T-helper 22 cell (primary cell): Measurements from ENCODE around the gene SEC14L2.
"Not testable (repeated sequence)": the region's sequence is repeated elsewhere in the genome, so short reads cannot be mapped to it uniquely, and the experiment has no call there.

Experiments
- DNase-seq: peaks from one replicate; pipeline ENCODE4 v3.0.0-alpha.2; 2020; ENCODE audit warnings: low read depth

Gene SEC14L2

DNA sequence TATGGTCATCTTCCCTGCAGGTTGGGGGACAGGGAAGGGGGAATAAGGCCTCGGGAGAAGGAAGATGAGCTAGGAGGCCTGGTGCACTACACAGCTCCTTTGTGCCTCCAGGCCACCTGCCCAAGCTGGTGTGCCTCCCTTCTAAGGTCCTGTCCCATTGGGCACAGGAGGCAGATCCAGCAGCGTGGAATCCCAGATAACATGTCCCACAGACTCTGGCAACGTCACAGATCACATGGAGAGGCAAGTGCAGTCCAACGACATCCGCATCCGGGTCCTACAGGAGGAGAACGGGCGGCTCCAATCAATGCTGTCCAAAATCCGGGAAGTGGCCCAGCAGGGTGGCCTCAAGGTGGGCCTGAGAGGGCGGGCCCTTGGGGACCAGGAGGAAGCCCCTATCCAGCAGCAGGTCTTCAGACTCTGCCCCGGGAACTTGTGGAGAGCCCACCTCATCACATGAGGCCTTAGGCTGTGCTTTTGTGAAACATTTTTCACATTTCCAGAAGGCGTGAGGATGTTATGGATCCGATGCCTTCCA, 21.4 kb upstream of the SEC14L2 start:
- DNase-seq = no peak

DNA sequence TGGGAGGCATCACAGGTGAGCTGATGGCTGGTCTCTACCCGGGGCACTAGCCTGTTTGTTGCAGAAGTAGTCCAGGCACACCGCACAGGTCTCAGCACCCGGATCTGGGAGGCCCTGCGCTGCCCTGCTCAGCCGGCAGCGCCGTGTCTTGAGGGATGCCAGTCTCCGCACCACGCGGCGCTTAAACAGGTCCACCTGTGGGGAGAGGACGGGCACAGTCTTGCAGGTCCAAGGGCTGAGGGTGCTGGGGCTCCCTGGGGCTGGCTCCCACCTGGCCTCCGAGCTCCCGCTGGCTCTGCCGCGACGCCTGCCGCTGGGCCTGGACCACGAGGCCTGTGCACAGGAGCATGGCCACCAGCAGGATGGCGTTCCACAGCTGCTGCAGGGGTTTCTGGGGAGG, 16.8 kb upstream of the SEC14L2 start:
- DNase-seq = no peak

DNA sequence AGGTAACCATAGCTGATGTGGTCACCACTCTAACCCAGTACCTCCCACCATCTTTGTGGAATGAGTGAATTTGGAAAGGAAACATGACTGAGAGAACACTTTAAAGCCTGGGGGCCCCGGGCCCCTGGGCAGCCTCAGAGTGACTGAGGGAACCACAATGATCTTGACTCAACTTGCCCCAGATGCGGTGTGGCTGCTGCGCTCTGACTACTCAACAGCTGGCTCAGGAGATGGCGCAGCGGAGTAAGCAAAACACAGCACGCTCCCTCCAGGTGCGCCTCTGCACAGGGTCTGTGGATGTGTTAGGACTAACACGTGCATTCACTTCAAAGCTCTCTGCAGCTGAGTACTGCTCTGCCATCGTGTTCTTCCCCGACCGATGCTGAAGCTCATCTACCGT, 15.6 kb upstream of the SEC14L2 start:
- no peak for DNase-seq

DNA sequence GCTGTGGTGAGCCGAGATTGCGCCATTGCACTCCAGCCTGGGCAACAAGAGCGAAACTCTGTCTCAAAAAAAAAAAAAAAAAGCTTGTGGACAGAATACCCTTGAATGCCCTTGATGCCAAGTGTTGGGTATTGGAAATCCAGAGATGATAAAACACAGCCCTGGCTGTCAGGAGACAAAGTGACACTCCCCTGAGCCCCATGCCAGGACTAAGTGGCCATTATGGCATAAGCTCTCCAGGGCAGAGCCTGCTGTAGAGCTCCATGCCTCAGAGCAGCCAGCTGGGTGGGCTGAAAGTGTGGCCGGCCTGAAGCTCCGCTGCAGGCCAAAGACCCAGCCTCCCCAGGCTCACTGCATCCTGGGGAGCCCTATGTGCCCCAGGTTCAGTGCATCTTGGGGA, 14.5 kb upstream of the SEC14L2 start:
- no peak for DNase-seq

DNA sequence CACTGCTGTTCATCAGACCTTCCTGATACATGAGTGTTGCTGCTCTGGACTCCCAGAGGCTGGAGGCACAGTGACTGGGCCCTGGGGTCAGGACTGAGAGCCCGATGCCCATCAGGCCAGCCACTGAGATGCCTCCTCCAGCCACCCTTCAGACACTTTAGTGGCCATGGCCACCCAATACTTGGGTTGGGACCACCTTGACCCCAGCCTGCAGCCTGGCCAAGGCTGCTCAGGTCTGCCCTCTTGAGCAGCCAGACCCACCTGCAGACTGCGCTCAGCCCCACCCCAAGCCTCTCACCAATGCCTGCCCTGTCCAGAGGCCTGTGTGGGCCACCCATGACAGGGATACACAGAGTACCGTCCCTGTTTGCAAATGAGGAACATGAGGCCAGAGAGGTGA, 13.8 kb upstream of the SEC14L2 start:
- DNase-seq = no peak

DNA sequence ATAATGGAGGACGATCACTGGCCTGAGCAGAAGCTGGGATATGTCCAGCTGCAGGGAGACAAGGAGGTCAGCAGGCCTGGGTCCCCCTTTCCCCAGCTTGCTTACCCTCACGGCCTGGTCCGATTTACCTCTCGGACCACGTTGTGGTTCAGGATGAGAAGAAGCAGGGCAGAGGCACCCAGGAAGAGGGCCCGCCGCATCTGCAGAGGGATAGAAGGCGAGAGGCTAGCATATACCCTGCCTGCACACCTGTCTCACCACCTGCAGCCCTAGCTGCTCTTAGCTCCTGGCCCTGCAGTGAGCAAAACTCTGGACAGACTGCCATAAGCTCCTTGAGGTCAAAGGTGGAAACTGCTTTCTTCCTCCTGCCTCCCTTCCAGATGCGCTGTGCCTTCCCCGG, 10.9 kb upstream of the SEC14L2 start:
- DNase-seq = no peak

DNA sequence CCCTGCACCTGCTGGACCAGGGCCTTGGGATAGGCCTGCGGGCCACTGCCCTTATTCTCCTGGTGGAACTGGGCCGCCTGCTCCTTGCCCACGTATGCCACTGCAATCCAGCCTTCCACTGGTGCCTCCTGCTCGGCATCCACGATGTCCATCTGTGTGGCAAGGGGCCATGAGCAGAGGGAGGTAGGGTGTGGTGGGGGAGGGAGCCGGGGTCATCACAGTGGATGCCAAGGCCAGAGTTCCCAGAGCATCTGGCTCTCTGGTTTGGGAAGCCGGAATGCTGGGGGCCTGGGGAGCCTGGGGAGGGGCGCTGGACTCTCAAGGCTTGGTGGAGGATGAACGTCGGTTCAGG, 10.2 kb upstream of the SEC14L2 start:
- DNase-seq = no peak

DNA sequence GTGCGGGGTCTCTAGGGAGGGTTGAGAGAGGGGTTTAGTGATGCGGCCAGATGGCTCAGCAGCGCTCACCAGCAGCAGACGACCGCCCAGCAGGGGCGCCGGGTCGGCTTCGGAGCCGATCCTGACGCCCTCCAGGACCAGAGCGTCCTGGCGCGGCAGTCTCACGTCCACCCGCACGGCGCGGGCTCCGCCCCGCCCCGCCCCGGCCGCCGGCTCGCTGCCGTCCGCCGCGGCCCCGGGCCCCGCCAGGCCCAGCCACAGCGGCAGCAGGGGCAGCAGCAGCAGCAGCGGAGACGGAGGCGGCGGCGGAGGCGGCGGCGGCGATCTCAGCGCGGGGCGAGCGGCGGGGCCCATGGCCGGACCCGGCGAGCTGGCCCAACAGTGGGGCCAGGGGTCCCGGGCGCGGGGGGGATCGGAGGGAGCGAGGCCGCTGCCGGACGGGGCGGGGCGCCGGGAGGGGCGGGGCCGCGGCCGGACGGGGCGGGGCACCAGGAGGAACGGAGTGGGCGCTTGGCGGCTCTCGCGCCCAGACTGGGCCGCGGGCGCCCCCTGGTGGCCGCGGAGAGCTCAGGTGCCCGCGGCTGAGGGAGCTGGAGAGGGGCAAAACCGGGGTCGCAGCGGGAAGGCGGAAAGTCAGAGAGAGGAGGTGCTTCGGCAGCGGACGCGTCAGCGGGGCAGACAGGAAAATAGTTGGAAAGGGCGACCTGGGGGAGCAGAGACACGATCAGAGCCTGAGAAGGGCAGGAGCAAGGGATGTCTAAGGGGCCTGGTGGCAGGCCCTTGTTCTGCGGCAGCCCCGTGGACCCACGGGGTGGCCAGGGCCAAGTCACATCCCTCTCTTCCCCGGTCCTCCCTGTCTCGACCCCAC, 9.6 kb upstream of the SEC14L2 start, which contains the start of gene RNF215:
TSS of gene RNF215 (minus strand) at position 452 of the 868 bp plus-strand sequence. CDS start at position 354, 98 bp downstream.
- peak; percentile 56 for DNase-seq

DNA sequence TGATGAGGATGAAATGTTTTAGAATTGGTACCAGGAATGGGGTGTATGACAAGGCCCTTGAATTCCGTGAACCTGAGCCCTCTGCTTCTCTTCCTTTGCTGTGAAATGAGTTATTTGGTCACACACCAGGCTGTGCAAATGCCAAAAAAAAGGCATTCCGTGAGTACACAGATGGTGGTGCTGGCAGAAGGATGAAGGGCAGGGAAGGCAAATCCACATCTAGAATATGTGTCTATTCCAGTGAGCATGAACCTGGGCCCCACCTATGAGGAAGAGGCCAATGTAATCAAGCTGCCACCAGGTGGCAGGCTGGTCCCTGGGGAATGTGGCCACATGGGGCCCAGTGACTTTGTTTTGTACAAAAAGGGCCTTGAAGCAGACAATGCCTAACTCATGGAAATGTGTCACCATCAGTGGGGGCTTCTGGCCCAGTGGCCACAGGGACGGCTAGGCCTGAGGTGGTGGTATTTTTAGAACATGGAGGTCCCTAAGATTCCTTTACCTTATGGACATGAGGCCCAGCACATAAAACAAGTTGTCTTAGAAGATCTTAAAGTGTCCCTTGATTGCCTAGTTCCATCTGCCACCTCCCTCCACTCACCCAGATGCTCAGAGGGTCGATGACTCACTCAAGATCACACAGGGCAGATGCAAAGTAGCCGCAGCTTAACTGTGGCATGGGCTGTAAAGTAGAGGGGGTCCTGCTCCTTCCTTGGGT, 5.7 kb upstream of the SEC14L2 start:
- peak; percentile 58 for DNase-seq

DNA sequence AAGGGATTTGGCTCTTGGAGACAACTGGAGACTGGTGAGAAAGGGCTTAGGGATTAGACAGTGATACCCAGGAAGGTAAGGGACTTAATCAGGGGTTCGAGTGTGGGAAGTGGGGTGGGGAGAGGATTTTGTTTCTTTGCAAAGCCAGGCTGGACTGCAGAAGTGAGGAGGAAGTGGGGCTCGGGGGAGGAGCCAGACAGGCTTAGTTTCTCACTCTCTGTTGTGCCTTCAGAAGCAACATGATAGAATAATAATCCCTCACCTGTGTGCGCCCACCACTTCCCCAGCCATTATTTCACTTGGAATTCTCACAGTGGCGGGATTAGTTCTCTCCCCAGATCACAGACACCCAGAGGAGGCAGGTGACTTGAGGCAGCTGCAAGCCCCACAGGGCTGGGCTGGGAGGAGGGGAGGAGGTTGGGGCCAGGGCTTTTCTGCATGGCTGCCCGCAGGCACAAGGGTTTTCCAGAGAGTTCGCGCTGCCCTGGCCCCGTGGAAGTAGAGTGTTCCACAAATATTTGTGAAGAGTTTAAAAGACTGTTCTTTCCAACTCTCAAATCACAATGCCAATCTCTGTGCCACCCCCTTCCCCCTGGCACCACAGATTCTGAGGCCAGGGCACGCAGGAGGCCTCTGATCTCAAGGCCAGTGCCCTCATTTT, 4.0 kb upstream of the SEC14L2 start:
- no peak for DNase-seq

DNA sequence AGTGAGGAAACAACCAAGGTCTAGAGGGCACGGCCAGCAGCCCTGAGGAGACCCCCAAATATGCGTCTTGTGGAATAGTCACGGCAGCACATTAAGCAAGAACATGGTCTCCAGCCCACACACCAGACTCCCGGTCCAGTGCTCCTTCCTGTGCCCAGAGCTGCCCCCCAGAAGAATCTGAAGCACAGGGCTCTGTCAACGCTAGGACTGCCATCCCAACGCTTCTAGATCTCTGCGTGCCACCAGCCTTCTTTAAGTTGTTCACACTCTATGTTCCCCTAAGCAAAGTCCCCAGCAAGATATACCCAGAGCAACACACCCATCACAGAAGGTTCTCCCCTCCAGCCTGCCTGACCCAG, 3.5 kb upstream of the SEC14L2 start:
- DNase-seq = no peak

DNA sequence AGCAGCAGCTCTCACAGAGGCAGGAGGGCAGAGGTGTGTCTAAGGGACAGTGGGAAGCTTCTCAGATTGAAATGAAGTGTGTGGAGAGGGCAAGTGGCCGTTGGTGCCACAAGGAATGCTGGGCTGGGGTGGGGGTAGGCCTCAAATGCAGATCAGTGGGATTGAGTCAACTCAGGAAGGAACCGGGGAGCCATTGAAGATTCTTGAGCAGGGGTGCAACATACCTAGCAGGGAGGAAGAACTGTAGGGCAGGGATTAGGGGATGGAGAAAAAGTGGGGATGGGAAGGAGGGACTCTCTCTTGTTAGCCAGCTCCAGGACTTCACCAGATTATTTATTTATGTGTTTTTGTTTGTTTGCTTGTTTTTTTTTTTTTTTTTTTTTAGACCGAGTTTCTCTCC, 2.9 kb upstream of the SEC14L2 start:
- no peak for DNase-seq

DNA sequence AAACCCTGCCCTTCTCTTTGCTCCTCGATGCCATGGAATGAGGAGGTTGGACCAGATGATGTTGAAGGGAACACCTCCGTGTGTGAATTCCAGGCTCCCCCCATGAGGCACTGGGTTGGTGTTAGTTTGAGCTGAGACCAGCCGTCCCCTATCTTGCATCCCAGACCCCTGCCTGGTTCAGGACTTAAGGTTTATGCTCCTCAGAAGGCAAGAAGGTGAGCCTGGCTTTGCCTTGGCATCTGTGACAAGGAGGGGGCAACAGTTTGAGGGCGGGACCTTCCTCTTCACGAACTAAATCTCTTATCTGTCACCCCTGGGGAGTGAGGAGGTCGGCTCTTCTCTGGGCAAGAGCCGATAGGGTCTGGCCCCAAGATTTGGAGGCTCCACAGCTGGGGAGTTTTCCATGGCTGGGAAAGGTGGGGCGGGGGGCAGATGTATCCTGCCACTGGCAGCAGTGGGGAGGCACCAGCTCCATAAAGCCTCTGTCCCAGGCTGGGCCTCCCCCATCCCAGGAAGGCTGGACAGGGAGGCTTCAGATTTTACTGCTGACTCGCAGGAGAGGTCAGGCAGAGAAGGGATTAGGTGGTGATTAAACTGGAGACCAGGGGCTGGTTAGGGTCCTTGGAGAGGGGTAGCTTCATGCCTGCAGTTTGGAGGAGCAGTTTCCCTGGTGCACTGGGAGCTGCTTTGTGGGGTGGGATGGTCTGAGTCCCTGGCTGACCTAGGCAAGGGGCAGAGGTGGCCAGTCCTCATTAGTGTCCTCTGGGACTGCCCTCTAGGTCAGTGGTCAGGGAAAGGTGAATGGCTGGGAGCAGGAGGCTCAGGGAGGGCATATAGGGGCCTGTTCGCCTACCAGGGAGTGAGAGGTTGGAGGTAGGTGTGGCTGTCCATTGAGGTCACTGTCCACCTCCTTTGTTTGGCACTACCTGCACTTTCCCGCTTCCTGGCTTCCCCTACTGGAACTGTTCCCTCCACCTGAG, 1.1 kb downstream of the SEC14L2 start:
- no peak for DNase-seq

DNA sequence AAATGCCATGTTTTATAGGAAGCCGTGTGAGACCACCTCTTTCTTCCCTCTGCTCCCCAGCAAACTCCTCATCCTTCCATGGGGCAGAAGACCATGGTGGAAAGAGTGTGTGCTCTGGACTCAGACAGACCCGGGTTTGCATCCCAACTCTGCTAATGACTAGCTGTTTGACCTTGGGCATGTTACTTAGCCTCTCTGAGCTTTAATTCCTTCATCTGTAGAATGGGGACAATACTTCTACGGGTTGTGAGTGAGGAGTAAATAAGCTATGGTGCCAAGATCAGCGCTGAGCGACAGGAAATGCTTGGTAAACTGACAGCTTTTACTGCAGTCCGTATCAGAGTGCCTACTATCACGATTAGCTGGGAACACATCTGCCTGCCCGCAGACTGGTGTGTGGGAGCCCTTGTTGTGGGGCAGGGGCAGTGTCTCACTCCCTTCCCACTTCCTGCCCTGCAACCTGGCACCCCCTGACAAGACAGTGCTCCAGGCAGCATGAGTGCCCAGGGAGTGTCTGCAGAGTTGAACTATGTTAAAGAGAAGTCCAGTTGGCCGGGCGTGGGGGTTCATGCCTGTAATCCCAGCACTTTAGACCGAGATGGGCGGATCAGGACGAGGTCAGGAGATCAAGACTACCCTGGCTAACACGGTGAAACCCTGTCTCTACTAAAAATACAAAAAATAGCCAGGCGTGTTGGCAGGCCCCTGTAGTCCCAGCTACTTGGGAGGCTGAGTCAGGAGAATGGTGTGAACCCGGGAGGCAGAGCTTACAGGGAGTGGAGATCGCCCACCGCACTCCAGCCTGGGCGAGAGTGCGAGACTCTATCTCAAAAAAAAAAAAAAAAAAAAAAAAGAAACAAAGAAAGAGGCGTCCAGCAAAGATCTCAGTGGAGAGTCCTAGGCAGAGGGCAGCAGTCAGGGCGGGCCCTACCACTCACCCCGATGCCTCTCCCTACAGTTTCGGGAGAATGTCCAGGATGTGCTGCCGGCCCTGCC, 2.2 kb downstream of the SEC14L2 start:
- DNase-seq = no peak

DNA sequence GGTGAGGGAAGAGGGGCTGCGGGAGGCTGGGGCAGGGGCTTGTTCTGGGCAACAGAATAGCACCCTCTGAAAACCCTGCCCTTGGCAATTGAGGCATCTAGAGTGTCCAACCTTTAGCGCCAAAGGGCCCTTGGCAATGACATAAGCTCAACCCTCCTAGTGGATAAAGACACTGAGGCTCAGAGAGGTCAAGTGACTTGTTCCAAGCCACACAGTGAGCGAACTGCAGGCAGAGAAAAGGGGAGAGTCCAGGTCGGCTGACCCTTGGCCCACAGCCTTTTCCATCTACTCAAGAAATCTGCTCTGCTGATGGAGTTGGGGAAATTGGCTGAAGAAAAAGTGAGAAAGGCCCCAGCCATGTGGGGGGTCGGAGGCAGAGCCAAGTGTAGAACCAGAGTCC, 2.9 kb downstream of the SEC14L2 start:
- DNase-seq = no peak

DNA sequence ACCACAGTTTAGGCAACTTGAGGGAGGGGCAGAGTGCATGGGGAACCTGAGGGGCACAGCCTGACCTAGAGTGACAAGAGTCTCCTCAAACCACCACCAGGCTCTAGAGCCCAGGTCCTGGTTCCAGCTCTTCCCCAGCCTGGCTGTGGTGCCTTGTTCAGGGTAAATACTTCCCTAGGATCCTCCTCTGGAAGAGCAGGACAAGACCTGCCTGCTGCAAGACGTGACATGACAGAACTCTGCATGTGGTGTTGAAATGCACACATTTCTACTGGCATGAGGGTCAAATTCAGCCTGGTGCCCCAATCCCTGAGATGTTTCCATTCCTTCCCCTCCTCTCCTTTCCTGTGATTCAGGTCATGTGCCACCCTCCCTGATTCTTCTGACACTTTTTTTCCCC, 3.3 kb downstream of the SEC14L2 start:
- no peak for DNase-seq

DNA sequence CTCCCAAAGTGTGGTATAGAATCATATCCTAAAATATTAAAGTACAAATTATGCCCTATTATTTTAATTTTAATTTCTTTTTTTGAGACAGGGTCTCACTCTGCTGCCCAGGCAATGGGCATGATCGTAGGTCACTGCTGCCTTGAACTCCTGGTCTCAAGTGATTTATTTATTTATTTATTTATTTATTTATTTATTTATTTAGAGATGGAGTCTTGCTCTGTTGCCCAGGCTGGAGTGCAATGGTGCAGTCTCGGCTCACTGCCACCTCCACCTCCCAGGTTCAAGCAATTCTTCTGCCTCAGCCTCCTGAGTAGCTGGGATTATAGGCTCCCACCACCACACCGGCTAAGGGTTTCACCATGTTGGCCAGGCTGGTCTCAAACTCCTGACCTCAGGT, 4.2 kb downstream of the SEC14L2 start:
- not testable (repeated sequence) for DNase-seq

DNA sequence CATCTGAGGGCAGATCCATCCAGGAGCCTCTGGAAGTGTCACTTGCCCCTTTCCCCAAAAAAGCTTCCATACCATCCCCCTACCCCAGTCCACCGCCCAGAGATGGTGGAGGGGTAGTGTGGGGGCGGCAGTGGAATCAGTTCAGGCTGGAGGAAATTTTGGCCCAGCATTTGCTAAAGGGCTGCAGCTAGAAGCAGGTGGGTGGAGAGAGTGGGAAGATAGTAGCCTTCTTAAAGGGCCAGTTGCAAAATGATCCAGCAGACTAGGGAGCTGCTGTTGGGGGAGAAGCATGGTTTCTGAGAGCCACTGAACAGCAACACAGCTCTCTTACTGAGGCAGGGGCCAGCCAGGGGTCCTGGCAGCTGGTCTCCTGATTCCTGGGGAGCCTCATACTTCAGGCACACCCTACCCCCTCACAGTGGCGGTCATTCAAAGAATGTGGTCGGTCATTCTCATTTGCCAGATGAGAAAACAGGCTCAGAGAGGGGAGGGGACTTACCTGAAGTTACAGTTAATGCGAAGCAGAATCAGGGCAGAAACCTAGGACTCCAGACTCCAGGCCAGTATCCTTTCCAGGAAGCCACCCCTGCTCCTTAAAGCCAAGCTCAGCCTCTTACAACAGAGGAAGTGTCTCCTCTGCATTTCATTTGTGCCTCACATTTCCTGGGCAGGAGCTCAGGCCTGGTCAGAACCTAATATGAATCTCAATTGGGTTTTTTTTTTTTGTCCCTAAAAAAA, 5.4 kb downstream of the SEC14L2 start:
- no peak for DNase-seq

DNA sequence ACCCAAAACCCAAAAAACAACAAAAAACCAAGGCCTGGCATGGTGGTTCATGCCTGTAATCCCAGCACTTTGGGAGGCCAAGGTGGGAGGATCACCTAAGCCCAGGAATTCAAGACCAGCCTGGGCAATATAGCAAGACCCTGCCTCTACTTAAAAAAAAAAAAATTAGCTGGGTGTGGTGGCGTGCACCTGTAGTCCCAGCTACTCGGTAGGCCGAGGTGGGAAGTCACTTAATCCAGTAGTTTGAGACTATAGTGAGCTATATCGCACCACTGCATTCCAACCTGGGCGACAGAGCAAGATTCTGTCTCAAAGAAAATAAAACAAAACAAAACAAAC, 5.9 kb downstream of the SEC14L2 start:
- DNase-seq = not testable (repeated sequence)

DNA sequence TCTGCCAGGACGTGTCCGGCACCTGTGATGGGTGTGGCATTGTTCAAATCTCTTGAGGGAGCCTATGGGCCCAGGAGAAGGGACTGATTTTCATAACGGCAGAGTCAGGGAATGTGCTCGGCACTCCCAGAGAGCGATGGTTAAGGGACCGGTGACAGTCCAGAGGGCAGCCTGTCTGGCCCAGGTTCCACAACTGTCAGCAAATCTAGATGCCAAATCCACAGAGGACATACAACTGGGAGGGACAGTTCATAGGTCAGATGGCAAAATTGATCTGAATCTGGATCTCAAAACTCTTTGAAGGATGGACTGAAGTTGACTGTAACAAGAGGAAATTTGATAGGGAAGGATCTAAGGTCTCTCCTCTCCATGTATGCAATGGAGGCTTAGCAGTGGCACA, 7.5 kb downstream of the SEC14L2 start:
- DNase-seq = no peak
